ENCODE data around the gene PWP2.
"Not testable (repeated sequence)": the region's sequence is repeated elsewhere in the genome, so short reads cannot be mapped to it uniquely, and the experiment has no call there.

Gene PWP2

GRCh38 chr21:44167527-44167926 lies 60.3 kb downstream of the PWP2 start:
- not testable (repeated sequence) for DNase-seq

- not testable (repeated sequence) for DNase-seq
Observed at GRCh38 chr21:44170326-44170725, 63.1 kb downstream of the PWP2 start.

- not testable (repeated sequence) for DNase-seq
Observed at GRCh38 chr21:44170863-44171262, 63.7 kb downstream of the PWP2 start.

- DNase-seq: not testable (repeated sequence)
Observed at GRCh38 chr21:44171962-44172572, 64.9 kb downstream of the PWP2 start.

GRCh38 chr21:44172741-44173140 lies 65.5 kb downstream of the PWP2 start:
- not testable (repeated sequence) for DNase-seq

- not testable (repeated sequence) for DNase-seq
Observed at GRCh38 chr21:44175189-44175588, 68.0 kb downstream of the PWP2 start.

- DNase-seq: not testable (repeated sequence)
Observed at GRCh38 chr21:44176127-44176526, 68.9 kb downstream of the PWP2 start.
